Endothelial cell (in vitro differentiated cells): ENCODE measurements around the gene GPS1. TPM values are rescaled to one million over a fixed set of nuclear protein-coding genes. Genes with fewer than 3 reads are reported as not detected.

Experiments
- DNase-seq: peaks from one replicate; pipeline ENCODE4 v3.0.0; 2021; ENCODE audit warnings: low spot score
- H3K27ac Mint-ChIP-seq: one replicate; pipeline ENCODE4 v1.8.0; 2021; ENCODE audit warnings: mixed read lengths, inconsistent platforms; ENCODE audit not compliant: unreplicated experiment
- H3K27me3 Mint-ChIP-seq: one replicate; pipeline ENCODE4 v1.8.0; 2021; ENCODE audit warnings: mild to moderate bottlenecking, moderate library complexity, mixed read lengths, inconsistent platforms; ENCODE audit not compliant: unreplicated experiment
- H3K36me3 Mint-ChIP-seq: one replicate; pipeline ENCODE4 v1.8.0; 2021; ENCODE audit warnings: mild to moderate bottlenecking, low read depth, mixed read lengths, inconsistent platforms; ENCODE audit not compliant: unreplicated experiment
- H3K4me1 Mint-ChIP-seq: one replicate; pipeline ENCODE4 v1.8.0; 2021; ENCODE audit warnings: mild to moderate bottlenecking, mixed read lengths, inconsistent platforms; ENCODE audit not compliant: unreplicated experiment
- H3K4me3 Mint-ChIP-seq: one replicate; pipeline ENCODE4 v1.8.0; 2021; ENCODE audit warnings: mild to moderate bottlenecking, mixed read lengths, inconsistent platforms; ENCODE audit not compliant: unreplicated experiment
- H3K9me3 Mint-ChIP-seq: one replicate; pipeline ENCODE4 v1.8.0; 2021; ENCODE audit warnings: mixed read lengths, inconsistent platforms; ENCODE audit not compliant: unreplicated experiment
- CTCF ChIP-seq: fragments of 200-600 bp; sonication (generic); IDR thresholded peaks from one replicate; pipeline ENCODE4 v1.5.0; 2021; ENCODE audit warnings: antibody characterized with exemption; ENCODE audit not compliant: unreplicated experiment
- total RNA-seq: library from RNA; stranded (reverse); fragmentation: NEBNext Ultra II Directional; extraction: Animal tissue kit (Norgen Biotek cat#: 25700); gene quantifications from one replicate; pipeline ENCODE4 v1.2.1, GENCODE V29; 2021; ENCODE audit not compliant: unreplicated experiment

GPS1 gene
- total RNA-seq, 1 donor from 2014 or later, result 80.0 TPM

GRCh38 chr17:82089723-82090548 lies 38.2 kb downstream of the GPS1 start:
- no peaks in the 10 kb centered on the region for H3K27me3 Mint-ChIP-seq
- TF ChIP-seq CTCF, result no peak
- no peaks in the 10 kb centered on the region for H3K4me1 Mint-ChIP-seq
- no peak for DNase-seq
- no peak overlapping the region for H3K4me3 Mint-ChIP-seq
- no peaks in the 10 kb centered on the region for H3K9me3 Mint-ChIP-seq
- no peak overlapping the region for H3K27ac Mint-ChIP-seq
- H3K36me3 Mint-ChIP-seq, result peaks cover 3% of the 10 kb centered on the region

- H3K36me3 Mint-ChIP-seq, result peaks cover 3% of the 10 kb centered on the region
- no peaks in the 10 kb centered on the region for H3K27me3 Mint-ChIP-seq
- TF ChIP-seq CTCF, result no peak
- H3K27ac Mint-ChIP-seq, result no peak overlapping the region
- H3K4me3 Mint-ChIP-seq, result no peak overlapping the region
- H3K4me1 Mint-ChIP-seq, result no peaks in the 10 kb centered on the region
- DNase-seq, result no peak
- no peaks in the 10 kb centered on the region for H3K9me3 Mint-ChIP-seq
Measured at GRCh38 chr17:82090549-82091263, 39.0 kb downstream of the GPS1 start.

GRCh38 chr17:82091264-82092066 lies 39.8 kb downstream of the GPS1 start:
- no peaks in the 10 kb centered on the region for H3K9me3 Mint-ChIP-seq
- no peak overlapping the region for H3K4me3 Mint-ChIP-seq
- no peak overlapping the region for H3K27ac Mint-ChIP-seq
- H3K4me1 Mint-ChIP-seq, result no peaks in the 10 kb centered on the region
- H3K27me3 Mint-ChIP-seq, result no peaks in the 10 kb centered on the region
- no peak for TF ChIP-seq CTCF
- H3K36me3 Mint-ChIP-seq, result peaks cover 3% of the 10 kb centered on the region
- no peak for DNase-seq

GRCh38 chr17:82092094-82092586 lies 40.4 kb downstream of the GPS1 start:
- Mint-ChIP-seq H3K27ac (no peak overlapping the region), H3K9me3 (no peaks in the 10 kb centered on the region), H3K4me3 (no peak overlapping the region), H3K27me3 (no peaks in the 10 kb centered on the region), H3K4me1 (no peaks in the 10 kb centered on the region), H3K36me3 (peaks cover 3% of the 10 kb centered on the region)
- no peak for DNase-seq
- no peak for TF ChIP-seq CTCF
